ENCODE measurements around the gene USP9X.
"Not testable (repeated sequence)": the region's sequence is repeated elsewhere in the genome, so short reads cannot be mapped to it uniquely, and the experiment has no call there.

The USP9X gene

GRCh38 chrX:41177297-41177696, 92.1 kb downstream of the USP9X start:
- Histone ChIP-seq H3K79me2 (ENCODE audit: insufficient read depth, low read depth) (no peaks in the 10 kb centered on the region), H4K20me1 (ENCODE audit: insufficient read depth) (no peaks in the 10 kb centered on the region), H3K4me1 (ENCODE audit: low read depth, poor library complexity, severe bottlenecking) (peaks cover 35% of the 10 kb centered on the region), H3K27me3 (ENCODE audit: insufficient read depth, low read depth) (no peaks in the 10 kb centered on the region), H3K4me3 (IDR thresholded peaks at IDR 0.05; ENCODE audit: insufficient read depth, low read depth, low read length) (no peak overlapping the region), H3K4me2 (no peak overlapping the region), H3K27ac (no peak overlapping the region), H3K36me3 (ENCODE audit: insufficient read depth) (no peaks in the 10 kb centered on the region), H2AFZ (ENCODE audit: low read depth) (no peak overlapping the region), H3K9ac (no peak overlapping the region)
- TF ChIP-seq CTCF (conservative IDR thresholded peaks at IDR 0.05; ENCODE audit: low read depth, low read length) = no peak

GRCh38 chrX:41178201-41178600, 93.0 kb downstream of the USP9X start:
- Histone ChIP-seq H3K4me3 (IDR thresholded peaks at IDR 0.05; ENCODE audit: insufficient read depth, low read depth, low read length) (no peak overlapping the region), H3K27me3 (ENCODE audit: insufficient read depth, low read depth) (no peaks in the 10 kb centered on the region), H3K27ac (no peak overlapping the region), H2AFZ (ENCODE audit: low read depth) (no peak overlapping the region), H3K79me2 (ENCODE audit: insufficient read depth, low read depth) (no peaks in the 10 kb centered on the region), H3K9ac (no peak overlapping the region), H3K36me3 (ENCODE audit: insufficient read depth) (no peaks in the 10 kb centered on the region), H3K4me1 (ENCODE audit: low read depth, poor library complexity, severe bottlenecking) (peaks cover 35% of the 10 kb centered on the region), H3K4me2 (0 out of 2 replicates have a peak overlapping the region, but pooled peaks have one; percentile 31), H4K20me1 (ENCODE audit: insufficient read depth) (no peaks in the 10 kb centered on the region)
- TF ChIP-seq CTCF (conservative IDR thresholded peaks at IDR 0.05; ENCODE audit: low read depth, low read length) = no peak

GRCh38 chrX:41180194-41180908, 95.1 kb downstream of the USP9X start:
- Histone ChIP-seq H3K9ac (no peak overlapping the region), H3K79me2 (ENCODE audit: insufficient read depth, low read depth) (no peaks in the 10 kb centered on the region), H4K20me1 (ENCODE audit: insufficient read depth) (no peaks in the 10 kb centered on the region), H3K4me2 (no peak overlapping the region), H3K4me1 (ENCODE audit: low read depth, poor library complexity, severe bottlenecking) (peaks cover 54% of the 10 kb centered on the region), H3K27me3 (ENCODE audit: insufficient read depth, low read depth) (no peaks in the 10 kb centered on the region), H2AFZ (ENCODE audit: low read depth) (no peak overlapping the region), H3K4me3 (IDR thresholded peaks at IDR 0.05; ENCODE audit: insufficient read depth, low read depth, low read length) (no peak overlapping the region), H3K36me3 (ENCODE audit: insufficient read depth) (no peaks in the 10 kb centered on the region), H3K27ac (no peak overlapping the region)
- peak; percentile 64; the same call in 1 of the 2 replicates for TF ChIP-seq CTCF (conservative IDR thresholded peaks at IDR 0.05; ENCODE audit: low read depth, low read length)

DNA sequence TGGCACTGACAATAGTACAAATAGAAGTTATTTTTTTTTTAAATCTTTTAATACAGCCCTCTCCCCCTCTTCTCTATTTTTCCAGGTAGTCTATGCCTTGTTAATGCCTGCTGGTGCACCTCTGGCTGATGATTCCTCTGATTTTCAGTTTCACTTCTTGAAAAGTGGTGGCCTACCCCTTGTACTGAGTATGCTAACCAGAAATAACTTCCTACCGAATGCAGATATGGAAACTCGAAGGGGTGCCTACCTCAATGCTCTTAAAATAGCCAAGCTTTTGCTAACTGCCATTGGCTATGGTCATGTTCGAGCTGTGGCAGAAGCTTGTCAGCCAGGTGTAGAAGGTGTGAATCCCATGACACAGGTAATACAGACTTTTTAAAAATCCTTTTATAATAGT, 99.1 kb downstream of the USP9X start:
- Histone ChIP-seq H3K27me3 (ENCODE audit: insufficient read depth, low read depth) (no peaks in the 10 kb centered on the region), H3K9ac (no peak overlapping the region), H3K36me3 (ENCODE audit: insufficient read depth) (no peaks in the 10 kb centered on the region), H3K4me3 (IDR thresholded peaks at IDR 0.05; ENCODE audit: insufficient read depth, low read depth, low read length) (no peak overlapping the region), H4K20me1 (ENCODE audit: insufficient read depth) (no peaks in the 10 kb centered on the region), H3K4me2 (no peak overlapping the region; the same call in 1 of the 2 replicates), H3K79me2 (ENCODE audit: insufficient read depth, low read depth) (no peaks in the 10 kb centered on the region), H2AFZ (ENCODE audit: low read depth) (no peak overlapping the region), H3K27ac (no peak overlapping the region), H3K4me1 (ENCODE audit: low read depth, poor library complexity, severe bottlenecking) (peaks cover 32% of the 10 kb centered on the region)
- TF ChIP-seq CTCF (conservative IDR thresholded peaks at IDR 0.05; ENCODE audit: low read depth, low read length) = no peak

DNA sequence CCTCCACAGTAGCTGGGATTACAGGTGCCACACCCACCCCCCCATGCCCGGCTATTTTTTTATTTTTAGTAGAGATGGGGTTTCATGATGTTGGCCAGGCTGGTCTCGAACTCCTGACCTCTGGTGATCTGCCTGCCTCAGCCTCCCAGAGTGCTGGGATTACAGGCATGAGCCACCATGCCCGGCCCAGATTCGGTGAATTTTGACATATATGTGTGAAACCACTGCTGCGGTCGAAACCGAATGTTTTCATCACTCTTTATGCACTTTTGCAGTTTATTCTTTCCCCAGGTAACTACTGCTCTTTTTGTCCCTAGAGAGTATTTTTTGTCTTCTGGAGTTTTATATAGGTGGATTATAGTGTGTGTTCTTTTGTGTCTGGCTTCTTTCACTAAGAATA, 101.7 kb downstream of the USP9X start:
- H4K20me1 ChIP-seq (ENCODE audit: insufficient read depth); H3K36me3 ChIP-seq (ENCODE audit: insufficient read depth); H3K9ac ChIP-seq; H2AFZ ChIP-seq (ENCODE audit: low read depth); H3K4me3 ChIP-seq (IDR thresholded peaks at IDR 0.05; ENCODE audit: insufficient read depth, low read depth, low read length); H3K27me3 ChIP-seq (ENCODE audit: insufficient read depth, low read depth); H3K4me2 ChIP-seq; H3K79me2 ChIP-seq (ENCODE audit: insufficient read depth, low read depth); H3K27ac ChIP-seq: not testable (repeated sequence)
- H3K4me1 ChIP-seq (ENCODE audit: low read depth, poor library complexity, severe bottlenecking) = peaks cover 20% of the 10 kb centered on the region

All from KMS-11 (cell line).